B cell (primary cell): ENCODE results near the gene FCHO2. TPM values are rescaled to one million over a fixed set of nuclear protein-coding genes. Genes with fewer than 3 reads are reported as not detected.

Source experiments
- ATAC-seq: fragments of 200-7000 bp; cut with Tn5 transposase; one replicate; pipeline ENCODE4 v1.10.0; 2021; ENCODE audit warnings: low read depth, mild to moderate bottlenecking, moderate number of reproducible peaks, moderate library complexity
- CTCF ChIA-PET: fragments of 350-600 bp; sonication (Branson Sonifier 250); formaldehyde crosslinking; loops from one replicate; lab custom pipeline; 2021; ENCODE audit warnings: antibody characterized with exemption, inconsistent platforms; lab: Charles Lee
- POLR2A ChIA-PET: fragments of 350-600 bp; sonication (Branson Sonifier 250); formaldehyde crosslinking; loops from one replicate; lab custom pipeline; 2021; ENCODE audit warnings: antibody characterized with exemption; lab: Charles Lee
- DNase-seq: peaks from one replicate; pipeline ENCODE4 v3.0.0; 2013
- H2AFZ ChIP-seq: 2 replicates; pipeline ENCODE4 v1.6.1; 2012; ENCODE audit warnings: mild to moderate bottlenecking, low read depth, low read length; ENCODE audit not compliant: insufficient read depth, poor library complexity, severe bottlenecking
- H3K27ac ChIP-seq, 2 donors: 1 replicate in 1 of 2; 2 replicates in 1 of 2; pipeline ENCODE4 v1.5.1; 2012 to 2013; ENCODE audit warnings: low read length in 2 of 2, mild to moderate bottlenecking in 2 of 2, moderate library complexity in 1 of 2
- H3K27me3 ChIP-seq, 4 experiments: fragments of 200-600 bp in 1 of 4; sonication (generic) in 1 of 4; replicated peaks in 1 of 4; 1 replicate in 2 of 4; 2 replicates in 2 of 4; pipeline versions ENCODE4 v1.6.1 to v1.7.0; 2013 to 2016; ENCODE audit warnings: low read length in 3 of 4, mild to moderate bottlenecking in 2 of 4, mixed read lengths in 1 of 4, moderate library complexity in 1 of 4; ENCODE audit not compliant: insufficient read depth in 4 of 4, control insufficient read depth in 3 of 4; ENCODE audit errors: control extremely low read depth in 1 of 4
- H3K36me3 ChIP-seq, 2 experiments: replicated peaks in 1 of 2; 1 replicate in 1 of 2; 2 replicates in 1 of 2; pipeline versions ENCODE4 v1.6.1 to v1.7.1; 2013; ENCODE audit warnings: low read length in 1 of 2; ENCODE audit not compliant: insufficient read depth in 2 of 2, control insufficient read depth in 1 of 2; ENCODE audit errors: control extremely low read depth in 1 of 2, extremely low read depth in 1 of 2
- H3K4me1 ChIP-seq, 2 donors: fragments of 200-600 bp in 1 of 2; sonication (generic) in 1 of 2; 1 replicate in 1 of 2; 2 replicates in 1 of 2; pipeline versions ENCODE4 v1.5.1 to v1.6.1; 2013 to 2017; ENCODE audit warnings: low read length in 2 of 2; ENCODE audit not compliant: control insufficient read depth in 2 of 2, insufficient read depth in 2 of 2
- H3K4me2 ChIP-seq: replicated peaks from 2 replicates; pipeline ENCODE3; 2012; ENCODE audit warnings: mild to moderate bottlenecking, low read depth, low read length; ENCODE audit not compliant: poor library complexity, severe bottlenecking
- H3K4me3 ChIP-seq, 5 experiments: fragments of 200-600 bp in 1 of 5; sonication (generic) in 1 of 5; 1 replicate in 3 of 5; 2 replicates in 2 of 5; pipeline versions ENCODE4 v1.5.1 to v1.7.0; 2011 to 2016; ENCODE audit warnings: low read length in 4 of 5, mild to moderate bottlenecking in 4 of 5, low read depth in 2 of 5, control low read depth in 1 of 5, moderate library complexity in 1 of 5; ENCODE audit not compliant: insufficient read depth in 1 of 5; ENCODE audit errors: control extremely low read depth in 1 of 5, extremely low read depth in 1 of 5
- H3K79me2 ChIP-seq: fragments of 200-600 bp; sonication (generic); one replicate; pipeline ENCODE4 v1.6.0; 2016; ENCODE audit warnings: low read length; ENCODE audit not compliant: control insufficient read depth, insufficient read depth
- H3K9ac ChIP-seq: fragments of 200-600 bp; sonication (generic); 2 replicates; pipeline ENCODE4 v1.6.1; 2017; ENCODE audit warnings: mild to moderate bottlenecking, low read length, moderate library complexity
- H3K9me3 ChIP-seq, 3 donors: one replicate each; pipeline versions ENCODE4 v1.6.1 to v1.7.1; 2013; ENCODE audit warnings: low read length in 2 of 3; ENCODE audit not compliant: control insufficient read depth in 2 of 3, insufficient read depth in 1 of 3; ENCODE audit errors: control extremely low read depth in 1 of 3
- H4K20me1 ChIP-seq: 2 replicates; pipeline ENCODE4 v1.6.0; 2012; ENCODE audit warnings: mild to moderate bottlenecking, low read length; ENCODE audit not compliant: insufficient read depth, control insufficient read depth, poor library complexity, severe bottlenecking
- H3K27ac Mint-ChIP-seq: one replicate; pipeline ENCODE4 v1.8.0; 2021; ENCODE audit warnings: mixed read lengths
- H3K27me3 Mint-ChIP-seq: one replicate; pipeline ENCODE4 v1.8.0; 2021; ENCODE audit warnings: mixed read lengths
- H3K4me1 Mint-ChIP-seq: one replicate; pipeline ENCODE4 v1.8.0; 2021; ENCODE audit warnings: mixed read lengths
- H3K4me3 Mint-ChIP-seq: one replicate; pipeline ENCODE4 v1.8.0; 2021; ENCODE audit warnings: mixed read lengths
- H3K9me3 Mint-ChIP-seq: one replicate; pipeline ENCODE4 v1.8.0; 2022; ENCODE audit warnings: mixed read lengths; ENCODE audit not compliant: insufficient read depth
- EZH2 ChIP-seq: IDR thresholded peaks from 2 replicates; pipeline ENCODE4 v1.6.1; 2012; ENCODE audit warnings: borderline replicate concordance, low read depth, mild to moderate bottlenecking, moderate library complexity, low read length; ENCODE audit not compliant: insufficient read depth, poor library complexity, severe bottlenecking
- WGBS: methylation state at CpG from one replicate; pipeline ENCODE4 v1.1.5; 2013; ENCODE audit warnings: missing lambda C conversion rate; ENCODE audit not compliant: insufficient coverage; 5-methylcytosine and 5-hydroxymethylcytosine counted together
- intact Hi-C: fragments of 100-400 bp; cut with micrococcal nuclease; formaldehyde crosslinking; loops from one replicate; pipeline ENCODE4 v1.10.0; 2022
- polyA plus RNA-seq: library from polyadenylated mRNA; depleted of rRNA; stranded (reverse); fragments of >200 nt; gene quantifications from 2 replicates; pipeline ENCODE4 v1.2.3, GENCODE V29; 2012
- total RNA-seq, 2 donors: library from RNA; stranded (reverse); fragments of 120-200 nt in 1 of 2; gene quantifications; 1 replicate in 1 of 2; 2 replicates in 1 of 2; pipeline versions ENCODE4 v1.2.3 to v1.2.4, GENCODE V29; 2013 to 2022
- TF ChIP-seq, protein P1 (sequence below): fragments of 200-600 bp; IDR thresholded peaks from one replicate; pipeline ENCODE4 v1.8.0; 2022; ENCODE audit warnings: antibody characterized with exemption, mild to moderate bottlenecking

The FCHO2 gene
- total and polyA plus RNA-seq, 2 donors (not counting 1 experiment from before 2014, with no cell fraction given), result 1.5 to 11.0 TPM

DNA sequence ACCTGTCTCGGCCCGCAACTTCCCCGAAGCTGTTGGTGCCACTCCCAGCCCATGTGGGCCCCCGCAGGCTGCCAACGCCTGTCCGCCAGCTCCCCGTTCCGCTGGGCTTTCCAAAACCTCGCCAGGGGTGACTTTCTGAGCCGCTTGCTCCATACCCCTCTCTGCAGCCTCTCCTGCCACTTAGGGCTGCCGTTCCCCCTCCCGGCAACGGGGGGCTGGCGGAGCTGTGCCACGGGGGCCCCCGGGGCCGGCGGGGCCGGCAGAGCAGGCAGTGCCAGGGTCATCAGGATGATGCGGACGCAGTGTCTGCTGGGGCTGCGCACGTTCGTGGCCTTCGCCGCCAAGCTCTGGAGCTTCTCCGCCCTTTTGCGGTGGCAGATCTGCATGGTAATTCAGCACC is 40.8 kb downstream of the FCHO2 start:
- H3K4me1 ChIP-seq, result no peaks in the 10 kb centered on the region
- Mint-ChIP-seq H3K4me1 (no peaks in the 10 kb centered on the region), H3K27ac (no peak overlapping the region), H3K4me3 (no peak overlapping the region), H3K9me3 (peaks cover 4% of the 10 kb centered on the region), H3K27me3 (no peaks in the 10 kb centered on the region)
- no peak overlapping the region for H3K4me2 ChIP-seq
- H3K36me3 ChIP-seq, result no peaks in the 10 kb centered on the region
- no peak for DNase-seq
- CTCF ChIA-PET, result no interaction called here
- 97% methylated on average over 27 of the region's 28 CpGs for WGBS
- no peak overlapping the region for H2AFZ ChIP-seq
- H3K4me3 ChIP-seq, result no peak overlapping the region
- no peak overlapping the region for H3K27ac ChIP-seq
- intact Hi-C loops, result no loop called here
- H4K20me1 ChIP-seq, result no peaks in the 10 kb centered on the region
- H3K9me3 ChIP-seq, result no peaks in the 10 kb centered on the region
- POLR2A ChIA-PET, result no interaction called here
- no peaks in the 10 kb centered on the region for H3K79me2 ChIP-seq
- no peaks in the 10 kb centered on the region for H3K27me3 ChIP-seq
- no peak for TF ChIP-seq EZH2
- TF ChIP-seq, protein P1, sequence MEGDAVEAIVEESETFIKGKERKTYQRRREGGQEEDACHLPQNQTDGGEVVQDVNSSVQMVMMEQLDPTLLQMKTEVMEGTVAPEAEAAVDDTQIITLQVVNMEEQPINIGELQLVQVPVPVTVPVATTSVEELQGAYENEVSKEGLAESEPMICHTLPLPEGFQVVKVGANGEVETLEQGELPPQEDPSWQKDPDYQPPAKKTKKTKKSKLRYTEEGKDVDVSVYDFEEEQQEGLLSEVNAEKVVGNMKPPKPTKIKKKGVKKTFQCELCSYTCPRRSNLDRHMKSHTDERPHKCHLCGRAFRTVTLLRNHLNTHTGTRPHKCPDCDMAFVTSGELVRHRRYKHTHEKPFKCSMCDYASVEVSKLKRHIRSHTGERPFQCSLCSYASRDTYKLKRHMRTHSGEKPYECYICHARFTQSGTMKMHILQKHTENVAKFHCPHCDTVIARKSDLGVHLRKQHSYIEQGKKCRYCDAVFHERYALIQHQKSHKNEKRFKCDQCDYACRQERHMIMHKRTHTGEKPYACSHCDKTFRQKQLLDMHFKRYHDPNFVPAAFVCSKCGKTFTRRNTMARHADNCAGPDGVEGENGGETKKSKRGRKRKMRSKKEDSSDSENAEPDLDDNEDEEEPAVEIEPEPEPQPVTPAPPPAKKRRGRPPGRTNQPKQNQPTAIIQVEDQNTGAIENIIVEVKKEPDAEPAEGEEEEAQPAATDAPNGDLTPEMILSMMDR, result no peak
- no peak overlapping the region for H3K9ac ChIP-seq
- ATAC-seq, result no peak

DNA sequence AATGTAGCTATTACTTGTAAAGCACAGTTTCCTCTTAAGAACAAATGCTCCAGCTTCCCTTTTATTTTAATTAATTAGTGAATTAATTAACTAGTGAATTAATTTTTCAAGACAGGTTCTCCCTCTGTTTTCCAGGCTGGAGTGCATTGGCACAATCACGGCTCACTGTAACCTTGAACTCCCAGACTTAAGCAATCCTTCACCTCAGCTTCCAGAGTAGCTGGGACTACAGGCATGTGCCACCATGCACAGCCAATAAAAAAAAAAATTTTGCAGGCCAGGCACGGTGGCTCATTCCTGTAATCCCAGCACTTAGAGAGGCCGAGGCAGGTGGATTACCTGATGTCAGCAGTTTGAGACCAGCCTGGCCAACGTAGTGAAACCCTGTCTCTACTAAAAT is 44.1 kb downstream of the FCHO2 start:
- Mint-ChIP-seq H3K4me1 (no peaks in the 10 kb centered on the region), H3K4me3 (no peak overlapping the region), H3K27me3 (no peaks in the 10 kb centered on the region), H3K9me3 (no peaks in the 10 kb centered on the region), H3K27ac (no peak overlapping the region)
- DNase-seq (no peak), ATAC-seq (no peak)
- H3K79me2 ChIP-seq, result no peaks in the 10 kb centered on the region
- TF ChIP-seq, protein P1, result no peak
- no peak for TF ChIP-seq EZH2
- WGBS, result 93% methylated on average over 3 of the region's 4 CpGs
- ChIA-PET POLR2A (no interaction called here), CTCF (no interaction called here)
- intact Hi-C loops, result no loop called here
- no peaks in the 10 kb centered on the region for H4K20me1 ChIP-seq
- H3K27me3 ChIP-seq, result no peaks in the 10 kb centered on the region
- no peaks in the 10 kb centered on the region for H3K36me3 ChIP-seq
- no peak overlapping the region for H3K4me3 ChIP-seq
- no peak overlapping the region for H3K9ac ChIP-seq
- H2AFZ ChIP-seq, result no peak overlapping the region
- H3K9me3 ChIP-seq, result no peaks in the 10 kb centered on the region
- no peak overlapping the region for H3K27ac ChIP-seq
- no peaks in the 10 kb centered on the region for H3K4me1 ChIP-seq
- no peak overlapping the region for H3K4me2 ChIP-seq
